CD4-positive, alpha-beta T cell treated with Interleukin-4 for 4 hours (primary cell): ENCODE results near the gene IGFN1.
"Not testable (repeated sequence)": the region's sequence is repeated elsewhere in the genome, so short reads cannot be mapped to it uniquely, and the experiment has no call there.

Experiments used
- DNase-seq: peaks from one replicate; pipeline ENCODE4 v3.0.0-alpha.2; 2020

IGFN1 gene

GRCh38 chr1:201251851-201252430, 61.3 kb downstream of the IGFN1 start:
- DNase-seq: no peak

GRCh38 chr1:201252944-201253371, 62.3 kb downstream of the IGFN1 start:
- DNase-seq: no peak

- no peak for DNase-seq
Measured at GRCh38 chr1:201253411-201253810, 62.8 kb downstream of the IGFN1 start.

GRCh38 chr1:201253906-201254624, 63.4 kb downstream of the IGFN1 start:
- no peak for DNase-seq

GRCh38 chr1:201254625-201255478, 64.2 kb downstream of the IGFN1 start:
- peak; percentile 40 for DNase-seq

- DNase-seq: no peak
Measured at GRCh38 chr1:201255479-201256362, 65.1 kb downstream of the IGFN1 start.

GRCh38 chr1:201258132-201258531, 67.5 kb downstream of the IGFN1 start:
- not testable (repeated sequence) for DNase-seq

- DNase-seq: no peak
Measured at GRCh38 chr1:201258763-201259230, 68.2 kb downstream of the IGFN1 start.

GRCh38 chr1:201259476-201260235, 69.0 kb downstream of the IGFN1 start:
- DNase-seq: no peak

GRCh38 chr1:201260236-201260590, 69.6 kb downstream of the IGFN1 start:
- no peak for DNase-seq

GRCh38 chr1:201260648-201261311, 70.2 kb downstream of the IGFN1 start:
- no peak for DNase-seq

- no peak for DNase-seq
Measured at GRCh38 chr1:201261771-201262547, 71.3 kb downstream of the IGFN1 start.

GRCh38 chr1:201262963-201263608, 72.5 kb downstream of the IGFN1 start:
- DNase-seq: no peak

- no peak for DNase-seq
Measured at GRCh38 chr1:201264072-201264471, 73.4 kb downstream of the IGFN1 start.

- no peak for DNase-seq
Measured at GRCh38 chr1:201264554-201264953, 73.9 kb downstream of the IGFN1 start.

GRCh38 chr1:201265756-201266155, 75.1 kb downstream of the IGFN1 start:
- no peak for DNase-seq

- no peak for DNase-seq
Measured at GRCh38 chr1:201266276-201266675, 75.7 kb downstream of the IGFN1 start.

GRCh38 chr1:201266774-201267173, 76.2 kb downstream of the IGFN1 start:
- no peak for DNase-seq

GRCh38 chr1:201267481-201268229, 77.0 kb downstream of the IGFN1 start:
- no peak for DNase-seq
